SK-N-SH (cell line): ENCODE data around the gene TMEM223.

Source experiments
- CTCF ChIP-seq: fragments of 200-600 bp; sonication (generic); IDR thresholded peaks from 2 replicates; pipeline ENCODE4 v1.6.1; 2017; ENCODE audit warnings: antibody characterized with exemption, mild to moderate bottlenecking, moderate library complexity
- ELF1 ChIP-seq: IDR thresholded peaks from 2 replicates; pipeline ENCODE4 v1.4.0; 2012
- EZH2phosphoT487 ChIP-seq: fragments of 200-600 bp; sonication (generic); IDR thresholded peaks from 2 replicates; pipeline ENCODE4 v1.6.1; 2017; ENCODE audit warnings: low read depth, mixed run types, mild to moderate bottlenecking, antibody characterized with exemption, moderate library complexity, borderline replicate concordance

DNA sequence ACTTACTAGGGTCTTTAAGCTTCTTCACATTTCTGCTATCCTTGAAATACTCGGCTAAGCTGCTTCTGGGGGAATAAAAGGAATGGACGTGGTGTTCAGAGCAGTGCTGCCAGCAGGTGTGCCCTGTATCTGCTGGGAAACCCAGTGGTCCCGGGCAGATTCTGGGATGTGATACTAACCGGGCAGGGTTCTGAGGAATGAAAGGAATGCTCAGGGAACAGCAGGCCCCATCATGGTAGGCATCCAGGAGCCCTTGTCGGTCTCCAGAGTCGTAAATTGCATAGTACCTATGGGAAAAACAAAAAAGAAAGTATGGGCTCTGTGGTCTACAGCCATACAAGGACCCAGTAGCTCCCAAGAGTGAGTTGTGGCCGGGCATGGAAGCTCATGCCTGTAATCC is 4.5 kb upstream of the TMEM223 start:
- TF ChIP-seq EZH2phosphoT487 (no peak), CTCF (no peak), ELF1 (no peak)
